Measurements from ENCODE around the gene ARGLU1.

DNA sequence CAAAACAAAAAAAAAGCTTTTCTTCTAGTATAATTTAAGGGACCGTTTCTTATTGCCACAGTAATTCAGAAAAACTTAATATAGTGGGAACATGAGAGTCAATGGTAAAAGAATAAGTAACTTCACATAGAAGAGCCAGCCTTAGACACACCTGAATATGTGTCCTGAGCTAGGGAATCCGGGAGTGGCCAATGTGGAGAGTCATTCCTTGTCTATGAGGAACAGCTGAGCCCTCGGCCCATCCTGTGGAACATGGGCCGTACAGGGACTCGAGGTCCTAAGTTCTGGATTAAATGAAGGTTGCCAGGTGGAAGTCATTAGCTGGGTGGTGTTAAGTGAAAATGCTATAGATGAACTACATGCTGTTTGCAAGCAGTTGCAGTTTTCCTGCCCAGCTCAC, 64.7 kb downstream of the ARGLU1 start:
- TF ChIP-seq, protein P1, sequence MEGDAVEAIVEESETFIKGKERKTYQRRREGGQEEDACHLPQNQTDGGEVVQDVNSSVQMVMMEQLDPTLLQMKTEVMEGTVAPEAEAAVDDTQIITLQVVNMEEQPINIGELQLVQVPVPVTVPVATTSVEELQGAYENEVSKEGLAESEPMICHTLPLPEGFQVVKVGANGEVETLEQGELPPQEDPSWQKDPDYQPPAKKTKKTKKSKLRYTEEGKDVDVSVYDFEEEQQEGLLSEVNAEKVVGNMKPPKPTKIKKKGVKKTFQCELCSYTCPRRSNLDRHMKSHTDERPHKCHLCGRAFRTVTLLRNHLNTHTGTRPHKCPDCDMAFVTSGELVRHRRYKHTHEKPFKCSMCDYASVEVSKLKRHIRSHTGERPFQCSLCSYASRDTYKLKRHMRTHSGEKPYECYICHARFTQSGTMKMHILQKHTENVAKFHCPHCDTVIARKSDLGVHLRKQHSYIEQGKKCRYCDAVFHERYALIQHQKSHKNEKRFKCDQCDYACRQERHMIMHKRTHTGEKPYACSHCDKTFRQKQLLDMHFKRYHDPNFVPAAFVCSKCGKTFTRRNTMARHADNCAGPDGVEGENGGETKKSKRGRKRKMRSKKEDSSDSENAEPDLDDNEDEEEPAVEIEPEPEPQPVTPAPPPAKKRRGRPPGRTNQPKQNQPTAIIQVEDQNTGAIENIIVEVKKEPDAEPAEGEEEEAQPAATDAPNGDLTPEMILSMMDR (IDR thresholded peaks at IDR 0.05; ENCODE audit: insufficient read depth, low read length, poor library complexity, severe bottlenecking), result no peak
- no peak for TF ChIP-seq EZH2phosphoT487 (conservative IDR thresholded peaks at IDR 0.05; ENCODE audit: low read length)
